ENCODE data around the gene TRPV2. TPM values are rescaled to one million over a fixed set of nuclear protein-coding genes. Genes with fewer than 3 reads are reported as not detected.

Gene TRPV2
- total RNA-seq, 6 donors from 2014 or later: 33.4 to 127 (median 48.6) TPM

DNA sequence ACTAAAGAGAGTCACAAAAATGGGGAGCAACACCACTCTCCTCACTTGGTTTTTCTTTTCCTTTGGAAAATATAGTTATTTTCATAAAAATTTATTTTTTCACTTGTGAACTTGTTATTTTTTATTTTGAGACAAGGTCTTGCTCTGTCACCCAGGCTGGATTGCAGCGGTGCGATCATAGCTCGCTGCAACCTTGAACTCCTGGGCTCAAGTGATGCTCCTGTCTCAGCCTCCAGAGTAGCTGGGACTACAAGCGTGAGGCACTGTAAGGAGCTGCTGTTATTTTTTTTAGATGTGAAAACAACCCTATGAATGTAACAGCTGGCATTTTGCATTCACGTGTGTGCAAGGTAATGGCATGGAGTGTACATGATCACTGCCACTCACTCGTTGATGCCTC lies 51.7 kb downstream of the TRPV2 start:
- WGBS, 2 donors: 91 to 93% methylated on average over 6 of the region's 6 CpGs
- H3K27me3 ChIP-seq: no peaks in the 10 kb centered on the region
- ATAC-seq (ENCODE audit: low FRiP score in 2 of 2): no peak

DNA sequence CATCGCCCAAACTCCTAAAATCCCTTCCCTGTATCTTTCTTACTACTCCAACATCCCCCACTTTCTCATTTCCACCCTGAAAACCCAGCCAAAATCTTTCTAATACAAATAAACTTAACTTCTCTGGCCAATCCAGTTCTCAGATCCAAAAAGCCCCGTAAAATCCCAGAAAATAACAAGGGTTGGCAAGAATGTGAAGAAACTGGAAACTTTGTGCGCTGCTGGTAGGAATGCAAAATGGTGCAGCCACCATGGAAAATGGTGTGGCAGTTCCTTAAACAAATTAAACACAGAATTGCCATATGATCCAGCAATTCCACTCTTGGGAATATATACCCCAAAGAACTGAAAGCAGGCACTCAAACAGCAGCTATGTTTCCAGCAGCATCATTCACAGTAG lies 52.5 kb downstream of the TRPV2 start:
- peaks cover 0 to 15% (median 6%) of the 10 kb centered on the region in 4 donors for H3K4me1 ChIP-seq
- no peak for DNase-seq
- H3K27ac ChIP-seq: no peak overlapping the region
- TF ChIP-seq POLR2AphosphoS5 (IDR thresholded peaks at IDR 0.05) (no peak), EP300 (IDR thresholded peaks at IDR 0.05) (no peak), POLR2A (IDR thresholded peaks at IDR 0.05) (no peak)
- TF ChIP-seq, protein P1, sequence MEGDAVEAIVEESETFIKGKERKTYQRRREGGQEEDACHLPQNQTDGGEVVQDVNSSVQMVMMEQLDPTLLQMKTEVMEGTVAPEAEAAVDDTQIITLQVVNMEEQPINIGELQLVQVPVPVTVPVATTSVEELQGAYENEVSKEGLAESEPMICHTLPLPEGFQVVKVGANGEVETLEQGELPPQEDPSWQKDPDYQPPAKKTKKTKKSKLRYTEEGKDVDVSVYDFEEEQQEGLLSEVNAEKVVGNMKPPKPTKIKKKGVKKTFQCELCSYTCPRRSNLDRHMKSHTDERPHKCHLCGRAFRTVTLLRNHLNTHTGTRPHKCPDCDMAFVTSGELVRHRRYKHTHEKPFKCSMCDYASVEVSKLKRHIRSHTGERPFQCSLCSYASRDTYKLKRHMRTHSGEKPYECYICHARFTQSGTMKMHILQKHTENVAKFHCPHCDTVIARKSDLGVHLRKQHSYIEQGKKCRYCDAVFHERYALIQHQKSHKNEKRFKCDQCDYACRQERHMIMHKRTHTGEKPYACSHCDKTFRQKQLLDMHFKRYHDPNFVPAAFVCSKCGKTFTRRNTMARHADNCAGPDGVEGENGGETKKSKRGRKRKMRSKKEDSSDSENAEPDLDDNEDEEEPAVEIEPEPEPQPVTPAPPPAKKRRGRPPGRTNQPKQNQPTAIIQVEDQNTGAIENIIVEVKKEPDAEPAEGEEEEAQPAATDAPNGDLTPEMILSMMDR (IDR thresholded peaks at IDR 0.05): no peak
- H3K9me3 ChIP-seq: no peaks in the 10 kb centered on the region
- ATAC-seq (ENCODE audit: low FRiP score in 2 of 2): no peak
- no peaks in the 10 kb centered on the region for H3K36me3 ChIP-seq
- H3K27me3 ChIP-seq: no peaks in the 10 kb centered on the region
- 83 to 87% methylated on average over 3 of the region's 3 CpGs for WGBS, 2 donors
- H3K4me3 ChIP-seq: no peak overlapping the region

More for the DNA sequence above, 51.7 kb downstream of the TRPV2 start:
- DNase-seq: no peak
- no peak for TF ChIP-seq POLR2A (IDR thresholded peaks at IDR 0.05)
- TF ChIP-seq, protein P1 (IDR thresholded peaks at IDR 0.05): no peak
- TF ChIP-seq EP300 (IDR thresholded peaks at IDR 0.05): no peak
- TF ChIP-seq POLR2AphosphoS5 (IDR thresholded peaks at IDR 0.05): no peak
- peaks cover 0 to 15% (median 6%) of the 10 kb centered on the region in 4 donors for H3K4me1 ChIP-seq
- H3K4me3 ChIP-seq: no peak overlapping the region
- H3K36me3 ChIP-seq: no peaks in the 10 kb centered on the region
- H3K27ac ChIP-seq: no peak overlapping the region
- H3K9me3 ChIP-seq: no peaks in the 10 kb centered on the region

DNA sequence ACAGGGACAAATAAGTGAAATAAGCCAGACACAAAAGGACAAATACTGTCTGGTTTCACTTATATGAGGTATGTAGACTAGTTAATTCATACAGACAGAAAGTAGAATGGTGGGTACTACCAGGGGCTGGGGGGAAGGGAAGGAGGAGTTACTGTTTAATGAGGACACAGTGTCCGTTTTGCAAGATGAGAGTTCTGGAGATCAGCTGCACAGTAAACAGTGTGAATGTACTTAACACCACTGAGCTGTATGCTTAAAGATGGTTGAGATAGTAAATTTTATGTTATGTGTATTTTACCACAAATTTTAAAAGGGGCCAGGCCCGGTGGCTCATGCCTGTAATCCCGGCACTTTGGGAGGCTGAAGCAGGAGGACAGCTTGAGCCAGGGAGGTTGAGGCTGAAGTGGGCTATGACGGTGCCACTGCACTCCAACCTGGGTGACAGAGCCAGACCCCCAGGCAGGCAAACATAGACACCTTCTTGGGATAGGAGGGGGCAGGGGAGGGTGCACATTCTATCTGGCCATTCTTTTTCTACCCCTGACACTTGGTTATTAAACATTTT lies 53.1 kb downstream of the TRPV2 start:
- TF ChIP-seq, protein P1 (IDR thresholded peaks at IDR 0.05): no peak
- TF ChIP-seq POLR2AphosphoS5 (IDR thresholded peaks at IDR 0.05): no peak
- no peak for TF ChIP-seq POLR2A (IDR thresholded peaks at IDR 0.05)
- no peak for TF ChIP-seq EP300 (IDR thresholded peaks at IDR 0.05)
- 55 to 83% methylated on average over 1 to 4 of the region's 4 CpGs for WGBS, 2 donors

DNA sequence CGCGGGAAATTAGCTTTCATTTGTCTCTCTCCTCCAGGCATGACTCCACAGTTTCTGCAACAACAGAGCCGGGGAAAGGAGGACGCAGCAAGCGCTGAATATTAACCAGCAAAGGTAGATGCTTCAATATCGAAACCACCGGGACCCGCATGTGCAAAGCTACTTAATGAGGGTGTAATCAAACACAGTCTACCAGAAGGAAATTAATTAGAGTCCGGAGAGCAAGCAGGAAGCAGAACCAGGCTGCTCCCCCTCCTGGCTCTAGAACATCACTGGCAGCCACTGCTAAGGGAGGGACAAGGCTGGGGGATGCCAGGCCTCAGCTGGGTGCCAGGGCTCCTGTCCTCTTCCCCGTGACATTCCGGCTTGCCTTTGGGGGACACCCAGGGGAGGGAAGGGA lies 54.9 kb downstream of the TRPV2 start:
- no peak overlapping the region for H3K4me3 ChIP-seq

More for the DNA sequence above, 53.1 kb downstream of the TRPV2 start:
- Histone ChIP-seq H3K27ac (no peak overlapping the region), H3K27me3 (no peaks in the 10 kb centered on the region), H3K4me1 (peaks cover 0 to 11% (median 5%) of the 10 kb centered on the region in 4 donors), H3K36me3 (no peaks in the 10 kb centered on the region), H3K4me3 (no peak overlapping the region), H3K9me3 (no peaks in the 10 kb centered on the region)
- DNase-seq (no peak), ATAC-seq (ENCODE audit: low FRiP score in 2 of 2) (no peak)

More for the DNA sequence above, 54.9 kb downstream of the TRPV2 start:
- Histone ChIP-seq H3K9me3 (no peaks in the 10 kb centered on the region), H3K4me1 (peaks cover 0 to 6% (median 2%) of the 10 kb centered on the region in 4 donors), H3K27ac (no peak overlapping the region), H3K36me3 (no peaks in the 10 kb centered on the region), H3K27me3 (no peaks in the 10 kb centered on the region)
- DNase-seq (no peak), ATAC-seq (ENCODE audit: low FRiP score in 2 of 2) (no peak)
- 50 to 74% methylated on average over 11 of the region's 11 CpGs for WGBS, 2 donors
- TF ChIP-seq EP300 (IDR thresholded peaks at IDR 0.05): no peak
- TF ChIP-seq POLR2AphosphoS5 (IDR thresholded peaks at IDR 0.05): no peak
- TF ChIP-seq, protein P1 (IDR thresholded peaks at IDR 0.05): no peak
- no peak for TF ChIP-seq POLR2A (IDR thresholded peaks at IDR 0.05)
